ENCODE data around the gene C2CD3. TPM values are rescaled to one million over a fixed set of nuclear protein-coding genes. Genes with fewer than 3 reads are reported as not detected.
"Not testable (repeated sequence)": the region's sequence is repeated elsewhere in the genome, so short reads cannot be mapped to it uniquely, and the experiment has no call there.

The C2CD3 gene
- total RNA-seq, 1 experiment from 2014 or later: 13.9 TPM

- Histone ChIP-seq H3K27ac (no peak overlapping the region), H3K9me3 (replicated peaks) (no peaks in the 10 kb centered on the region), H3K4me3 (no peak overlapping the region), H3K36me3 (no peaks in the 10 kb centered on the region), H3K27me3 (replicated peaks) (no peaks in the 10 kb centered on the region), H3K4me1 (replicated peaks) (no peaks in the 10 kb centered on the region)
- DNase-seq (ENCODE audit: low read depth in 1 of 2, low spot score in 2 of 2): no peak
Measured at GRCh38 chr11:74121804-74122203, 49.0 kb downstream of the C2CD3 start.

DNA sequence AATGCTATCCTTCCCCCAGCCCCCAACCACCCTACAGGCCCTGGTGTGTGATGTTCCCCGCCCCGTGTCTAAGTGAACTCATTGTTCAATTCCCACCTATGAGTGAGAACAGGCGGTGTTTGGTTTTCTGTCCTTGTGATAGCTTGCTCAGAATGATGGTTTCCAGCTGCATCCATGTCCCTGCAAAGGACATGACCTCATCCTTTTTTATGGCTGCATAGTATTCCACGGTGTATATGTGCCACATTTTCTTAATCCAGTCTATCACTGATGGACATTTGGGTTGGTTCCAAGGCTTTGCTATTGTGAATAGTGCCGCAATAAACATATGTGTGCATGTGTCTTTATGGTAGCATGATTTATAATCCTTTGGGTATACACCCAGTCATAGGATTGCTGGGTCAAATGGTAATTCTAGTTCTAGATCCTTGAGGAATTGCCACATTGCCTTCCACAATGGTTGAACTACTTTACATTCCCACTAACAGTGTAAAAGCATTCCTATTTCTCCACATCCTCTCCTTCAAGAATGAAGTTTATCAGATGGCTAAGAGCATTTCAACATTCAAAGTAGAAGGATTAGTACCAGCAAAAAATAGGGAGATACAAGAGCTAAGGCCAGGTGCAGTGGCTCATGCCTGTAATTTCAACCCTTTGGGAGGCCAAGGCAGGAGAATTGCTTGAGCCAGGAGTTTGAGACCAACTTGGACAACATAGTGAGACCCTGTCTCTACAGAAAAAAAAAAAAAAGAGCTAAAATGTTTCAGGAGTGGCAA is 50.4 kb downstream of the C2CD3 start:
- H3K4me3 ChIP-seq; H3K27me3 ChIP-seq (replicated peaks); DNase-seq (ENCODE audit: low read depth in 1 of 2, low spot score in 2 of 2); H3K4me1 ChIP-seq (replicated peaks); H3K27ac ChIP-seq; H3K9me3 ChIP-seq (replicated peaks); H3K36me3 ChIP-seq: not testable (repeated sequence)

GRCh38 chr11:74116719-74117118 is 54.1 kb downstream of the C2CD3 start:
- no peak for DNase-seq (ENCODE audit: low read depth in 1 of 2, low spot score in 2 of 2)
- Histone ChIP-seq H3K27ac (no peak overlapping the region), H3K4me1 (replicated peaks) (no peaks in the 10 kb centered on the region), H3K36me3 (peaks cover 5% of the 10 kb centered on the region; the same call in 1 of the 2 replicates), H3K27me3 (replicated peaks) (no peaks in the 10 kb centered on the region), H3K9me3 (replicated peaks) (no peaks in the 10 kb centered on the region), H3K4me3 (no peak overlapping the region)

DNA sequence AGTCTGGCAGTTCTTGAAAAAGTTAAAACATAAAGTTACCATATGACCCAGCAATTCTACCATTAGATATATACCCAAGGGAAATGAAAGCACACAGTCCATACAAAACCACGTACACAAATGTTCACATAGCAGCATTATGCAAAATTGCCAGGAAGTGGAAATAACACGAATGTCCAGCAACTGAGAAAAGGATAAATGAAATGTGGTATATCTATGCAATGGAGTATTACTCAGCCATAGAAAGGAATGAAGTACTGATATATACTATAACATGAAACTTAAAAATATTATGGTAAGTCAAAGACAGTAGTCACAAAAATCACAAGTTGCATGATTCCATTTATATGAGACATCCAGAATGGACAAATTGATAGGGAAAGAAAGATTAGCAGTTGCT is 57.9 kb downstream of the C2CD3 start:
- Histone ChIP-seq H3K9me3 (replicated peaks) (no peaks in the 10 kb centered on the region), H3K4me3 (no peak overlapping the region), H3K36me3 (peaks cover 5% of the 10 kb centered on the region; the same call in 1 of the 2 replicates), H3K4me1 (replicated peaks) (no peaks in the 10 kb centered on the region), H3K27me3 (replicated peaks) (no peaks in the 10 kb centered on the region), H3K27ac (no peak overlapping the region)
- DNase-seq (ENCODE audit: low read depth in 1 of 2, low spot score in 2 of 2): no peak

- Histone ChIP-seq H3K27me3 (replicated peaks) (no peaks in the 10 kb centered on the region), H3K4me1 (replicated peaks) (no peaks in the 10 kb centered on the region), H3K27ac (no peak overlapping the region), H3K36me3 (peaks cover 8% of the 10 kb centered on the region; the same call in 1 of the 2 replicates), H3K4me3 (no peak overlapping the region), H3K9me3 (replicated peaks) (no peaks in the 10 kb centered on the region)
- DNase-seq (ENCODE audit: low read depth in 1 of 2, low spot score in 2 of 2): no peak
Measured at GRCh38 chr11:74106124-74106523, 64.7 kb downstream of the C2CD3 start.

- DNase-seq (ENCODE audit: low read depth in 1 of 2, low spot score in 2 of 2): no peak
- Histone ChIP-seq H3K4me1 (replicated peaks) (no peaks in the 10 kb centered on the region), H3K36me3 (peaks cover 11% of the 10 kb centered on the region; the same call in 1 of the 2 replicates)
Measured at GRCh38 chr11:74102321-74102720, 68.5 kb downstream of the C2CD3 start.

DNA sequence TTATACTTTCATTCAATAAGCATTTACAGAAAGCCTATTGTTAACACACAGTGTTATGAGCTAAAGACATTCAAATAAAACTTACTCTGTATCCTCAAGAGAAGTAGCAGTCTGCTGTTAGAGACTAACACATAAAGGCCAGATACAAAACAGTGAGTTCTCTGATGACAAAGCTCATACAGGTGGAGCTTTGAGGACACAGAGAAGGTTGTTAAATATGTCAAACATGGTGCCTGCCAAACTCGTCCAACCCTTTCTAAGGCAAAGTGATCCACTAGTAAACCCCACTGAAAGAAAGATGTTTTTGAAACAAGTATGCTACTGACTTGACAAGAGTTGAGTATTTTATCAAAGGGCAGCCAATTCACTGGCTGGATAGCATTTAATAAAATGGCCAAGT is 70.1 kb downstream of the C2CD3 start:
- no peak overlapping the region for H3K27ac ChIP-seq
- no peaks in the 10 kb centered on the region for H3K27me3 ChIP-seq (replicated peaks)
- H3K36me3 ChIP-seq: peaks cover 11% of the 10 kb centered on the region; the same call in 1 of the 2 replicates
- no peak for DNase-seq (ENCODE audit: low read depth in 1 of 2, low spot score in 2 of 2)
- no peaks in the 10 kb centered on the region for H3K4me1 ChIP-seq (replicated peaks)
- H3K4me3 ChIP-seq: no peak overlapping the region
- no peaks in the 10 kb centered on the region for H3K9me3 ChIP-seq (replicated peaks)

More at GRCh38 chr11:74102321-74102720, 68.5 kb downstream of the C2CD3 start:
- no peaks in the 10 kb centered on the region for H3K9me3 ChIP-seq (replicated peaks)
- no peak overlapping the region for H3K27ac ChIP-seq
- no peaks in the 10 kb centered on the region for H3K27me3 ChIP-seq (replicated peaks)
- H3K4me3 ChIP-seq: no peak overlapping the region

- peaks cover 11% of the 10 kb centered on the region; the same call in 1 of the 2 replicates for H3K36me3 ChIP-seq
- H3K27me3 ChIP-seq (replicated peaks): no peaks in the 10 kb centered on the region
- H3K4me3 ChIP-seq: no peak overlapping the region
- H3K9me3 ChIP-seq (replicated peaks): no peaks in the 10 kb centered on the region
- no peak for DNase-seq (ENCODE audit: low read depth in 1 of 2, low spot score in 2 of 2)
- no peaks in the 10 kb centered on the region for H3K4me1 ChIP-seq (replicated peaks)
- no peak overlapping the region for H3K27ac ChIP-seq
Measured at GRCh38 chr11:74100231-74100630, 70.6 kb downstream of the C2CD3 start.

- H3K27ac ChIP-seq: no peak overlapping the region
- DNase-seq (ENCODE audit: low read depth in 1 of 2, low spot score in 2 of 2): no peak
- H3K9me3 ChIP-seq (replicated peaks): no peaks in the 10 kb centered on the region
- H3K36me3 ChIP-seq: peaks cover 11% of the 10 kb centered on the region; the same call in 1 of the 2 replicates
- H3K4me3 ChIP-seq: no peak overlapping the region
- H3K27me3 ChIP-seq (replicated peaks): no peaks in the 10 kb centered on the region
- H3K4me1 ChIP-seq (replicated peaks): no peaks in the 10 kb centered on the region
Measured at GRCh38 chr11:74097686-74098237, 73.0 kb downstream of the C2CD3 start.

GRCh38 chr11:74094393-74094792 is 76.4 kb downstream of the C2CD3 start:
- Histone ChIP-seq H3K36me3 (peaks cover 7% of the 10 kb centered on the region; the same call in 1 of the 2 replicates), H3K9me3 (replicated peaks) (no peaks in the 10 kb centered on the region), H3K4me3 (no peak overlapping the region), H3K27ac (no peak overlapping the region), H3K4me1 (replicated peaks) (no peaks in the 10 kb centered on the region), H3K27me3 (replicated peaks) (no peaks in the 10 kb centered on the region)
- no peak for DNase-seq (ENCODE audit: low read depth in 1 of 2, low spot score in 2 of 2)

- DNase-seq (ENCODE audit: low read depth in 1 of 2, low spot score in 2 of 2): no peak
- no peaks in the 10 kb centered on the region for H3K27me3 ChIP-seq (replicated peaks)
- peaks cover 4% of the 10 kb centered on the region; the same call in 1 of the 2 replicates for H3K36me3 ChIP-seq
- no peaks in the 10 kb centered on the region for H3K4me1 ChIP-seq (replicated peaks)
- H3K9me3 ChIP-seq (replicated peaks): no peaks in the 10 kb centered on the region
- H3K4me3 ChIP-seq: no peak overlapping the region
- H3K27ac ChIP-seq: no peak overlapping the region
Measured at GRCh38 chr11:74092425-74092824, 78.4 kb downstream of the C2CD3 start.

- DNase-seq (ENCODE audit: low read depth in 1 of 2, low spot score in 2 of 2): no peak
- no peaks in the 10 kb centered on the region for H3K27me3 ChIP-seq (replicated peaks)
- peaks cover 4% of the 10 kb centered on the region; the same call in 1 of the 2 replicates for H3K36me3 ChIP-seq
- H3K4me3 ChIP-seq: no peak overlapping the region
- H3K4me1 ChIP-seq (replicated peaks): no peaks in the 10 kb centered on the region
- H3K9me3 ChIP-seq (replicated peaks): no peaks in the 10 kb centered on the region
- H3K27ac ChIP-seq: no peak overlapping the region
Measured at GRCh38 chr11:74091549-74091948, 79.3 kb downstream of the C2CD3 start.

GRCh38 chr11:74090701-74091100 is 80.1 kb downstream of the C2CD3 start:
- Histone ChIP-seq H3K4me3 (no peak overlapping the region), H3K36me3 (peaks cover 4% of the 10 kb centered on the region; the same call in 1 of the 2 replicates), H3K4me1 (replicated peaks) (no peaks in the 10 kb centered on the region), H3K27ac (no peak overlapping the region), H3K27me3 (replicated peaks) (no peaks in the 10 kb centered on the region), H3K9me3 (replicated peaks) (no peaks in the 10 kb centered on the region)
- DNase-seq (ENCODE audit: low read depth in 1 of 2, low spot score in 2 of 2): no peak

DNA sequence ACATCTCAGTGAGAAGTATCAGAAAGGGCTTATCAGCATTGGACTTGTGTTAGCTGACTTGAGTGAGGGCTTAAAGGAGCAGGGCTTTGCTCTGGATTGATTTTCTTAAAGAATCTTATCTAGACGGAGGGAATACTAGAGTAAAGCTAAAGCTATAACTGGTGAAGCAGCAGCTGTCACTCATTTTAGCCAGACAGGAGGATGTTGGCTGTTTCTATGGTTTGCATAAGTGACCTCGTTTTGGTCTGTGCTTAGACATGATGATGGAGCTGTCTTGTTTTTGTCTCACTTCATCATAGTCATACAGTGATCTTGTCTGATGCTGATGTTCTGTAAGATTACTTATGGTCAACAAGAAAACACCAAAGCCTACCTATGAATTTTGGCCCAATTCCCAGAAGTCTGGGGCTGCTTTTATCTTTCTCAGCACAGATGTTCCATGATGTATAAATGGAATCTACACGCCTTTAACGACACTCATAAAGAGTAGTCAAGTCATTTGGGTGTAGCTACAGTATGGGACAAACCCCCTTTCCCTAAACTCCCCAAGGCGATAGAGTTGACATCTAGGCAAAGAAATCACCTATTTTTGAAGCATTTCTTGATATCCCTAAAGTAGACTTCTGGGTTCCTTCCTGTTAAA is 84.4 kb downstream of the C2CD3 start:
- Histone ChIP-seq H3K27ac (no peak overlapping the region), H3K36me3 (peaks cover 3% of the 10 kb centered on the region), H3K27me3 (replicated peaks) (no peaks in the 10 kb centered on the region), H3K4me3 (no peak overlapping the region), H3K4me1 (replicated peaks) (no peaks in the 10 kb centered on the region), H3K9me3 (replicated peaks) (no peaks in the 10 kb centered on the region)
- no peak for DNase-seq (ENCODE audit: low read depth in 1 of 2, low spot score in 2 of 2)

All from SJSA1 (cell line).